HG03135 (cell line): ENCODE data around the gene RTN4.
"Not testable (repeated sequence)": the region's sequence is repeated elsewhere in the genome, so short reads cannot be mapped to it uniquely, and the experiment has no call there.

ENCODE experiments used
- ATAC-seq: cut with Tn5 transposase; IDR thresholded peaks from one replicate; pipeline ENCODE4 v1.9.1; 2021; ENCODE audit warnings: mild to moderate bottlenecking, moderate library complexity; ENCODE audit not compliant: unreplicated experiment

RTN4 gene

GRCh38 chr2:55011831-55012671, 38.2 kb downstream of the RTN4 start:
- no peak for ATAC-seq

GRCh38 chr2:55010915-55011314, 39.3 kb downstream of the RTN4 start:
- ATAC-seq: no peak

GRCh38 chr2:55010149-55010591, 40.1 kb downstream of the RTN4 start:
- peak; percentile 88 for ATAC-seq

GRCh38 chr2:55009277-55010060, 40.8 kb downstream of the RTN4 start:
- ATAC-seq: peak; percentile 26

GRCh38 chr2:55006306-55006705, 43.9 kb downstream of the RTN4 start:
- ATAC-seq: no peak

GRCh38 chr2:55003706-55004639, 46.3 kb downstream of the RTN4 start:
- ATAC-seq: no peak

- no peak for ATAC-seq
Observed at GRCh38 chr2:55001716-55002115, 48.5 kb downstream of the RTN4 start.

- no peak for ATAC-seq
Observed at GRCh38 chr2:55000341-55000740, 49.9 kb downstream of the RTN4 start.

- ATAC-seq: no peak
Observed at GRCh38 chr2:54999182-54999581, 51.1 kb downstream of the RTN4 start.

- no peak for ATAC-seq
Observed at GRCh38 chr2:54997826-54998225, 52.4 kb downstream of the RTN4 start.

GRCh38 chr2:54995553-54995952, 54.7 kb downstream of the RTN4 start:
- no peak for ATAC-seq

- not testable (repeated sequence) for ATAC-seq
Observed at GRCh38 chr2:54990694-54991093, 59.6 kb downstream of the RTN4 start.

GRCh38 chr2:54988612-54989011, 61.6 kb downstream of the RTN4 start:
- no peak for ATAC-seq

GRCh38 chr2:54986264-54986663, 64.0 kb downstream of the RTN4 start:
- ATAC-seq: no peak

GRCh38 chr2:54984476-54984875, 65.8 kb downstream of the RTN4 start:
- no peak for ATAC-seq

GRCh38 chr2:54983345-54984220, 66.7 kb downstream of the RTN4 start:
- ATAC-seq: no peak

- ATAC-seq: no peak
Observed at GRCh38 chr2:54981385-54981784, 68.9 kb downstream of the RTN4 start.

- no peak for ATAC-seq
Observed at GRCh38 chr2:54979321-54980044, 70.8 kb downstream of the RTN4 start.

- peak; percentile 78 for ATAC-seq
Observed at GRCh38 chr2:54977149-54977548, 73.1 kb downstream of the RTN4 start.
